ENCODE measurements around the gene NDUFAF2. TPM values are rescaled to one million over a fixed set of nuclear protein-coding genes. Genes with fewer than 3 reads are reported as not detected.

The NDUFAF2 gene
- total RNA-seq, 1 donor from 2014 or later, result 27.5 TPM

GRCh38 chr5:61047346-61047745 lies 102.3 kb downstream of the NDUFAF2 start:
- Mint-ChIP-seq H3K4me1 (ENCODE audit: unreplicated experiment) (peaks cover 9% of the 10 kb centered on the region), H3K27ac (no peak overlapping the region), H3K27me3 (no peaks in the 10 kb centered on the region), H3K9me3 (peaks cover 6% of the 10 kb centered on the region), H3K36me3 (peaks cover 3% of the 10 kb centered on the region), H3K4me3 (no peak overlapping the region)
- TF ChIP-seq, protein P1, sequence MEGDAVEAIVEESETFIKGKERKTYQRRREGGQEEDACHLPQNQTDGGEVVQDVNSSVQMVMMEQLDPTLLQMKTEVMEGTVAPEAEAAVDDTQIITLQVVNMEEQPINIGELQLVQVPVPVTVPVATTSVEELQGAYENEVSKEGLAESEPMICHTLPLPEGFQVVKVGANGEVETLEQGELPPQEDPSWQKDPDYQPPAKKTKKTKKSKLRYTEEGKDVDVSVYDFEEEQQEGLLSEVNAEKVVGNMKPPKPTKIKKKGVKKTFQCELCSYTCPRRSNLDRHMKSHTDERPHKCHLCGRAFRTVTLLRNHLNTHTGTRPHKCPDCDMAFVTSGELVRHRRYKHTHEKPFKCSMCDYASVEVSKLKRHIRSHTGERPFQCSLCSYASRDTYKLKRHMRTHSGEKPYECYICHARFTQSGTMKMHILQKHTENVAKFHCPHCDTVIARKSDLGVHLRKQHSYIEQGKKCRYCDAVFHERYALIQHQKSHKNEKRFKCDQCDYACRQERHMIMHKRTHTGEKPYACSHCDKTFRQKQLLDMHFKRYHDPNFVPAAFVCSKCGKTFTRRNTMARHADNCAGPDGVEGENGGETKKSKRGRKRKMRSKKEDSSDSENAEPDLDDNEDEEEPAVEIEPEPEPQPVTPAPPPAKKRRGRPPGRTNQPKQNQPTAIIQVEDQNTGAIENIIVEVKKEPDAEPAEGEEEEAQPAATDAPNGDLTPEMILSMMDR (conservative IDR thresholded peaks at IDR 0.05), result no peak
- DNase-seq (ENCODE audit: extremely low spot score, unreplicated experiment), result no peak

DNA sequence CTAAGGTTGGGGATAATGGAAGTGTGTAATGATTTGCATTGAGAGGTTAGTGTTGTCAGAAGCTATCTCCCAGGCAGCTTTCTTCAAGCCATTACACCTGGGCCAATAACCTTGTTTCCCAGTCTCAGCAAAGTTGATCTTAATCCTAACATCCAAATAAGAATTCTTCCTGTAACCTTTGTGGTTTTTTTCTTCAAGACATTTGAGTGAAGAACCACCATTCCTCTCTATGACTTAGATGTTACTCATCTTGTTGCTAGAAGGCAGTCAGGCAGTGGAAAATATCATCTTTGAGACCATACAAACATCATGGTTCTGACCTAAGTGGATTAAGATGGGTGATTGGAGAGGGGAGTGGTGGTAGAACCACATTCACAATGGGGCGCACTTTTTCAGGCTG lies 103.5 kb downstream of the NDUFAF2 start:
- peaks cover 3% of the 10 kb centered on the region for H3K36me3 Mint-ChIP-seq
- peaks cover 9% of the 10 kb centered on the region for H3K4me1 Mint-ChIP-seq (ENCODE audit: unreplicated experiment)
- no peak overlapping the region for H3K27ac Mint-ChIP-seq
- no peaks in the 10 kb centered on the region for H3K27me3 Mint-ChIP-seq
- TF ChIP-seq, protein P1 (conservative IDR thresholded peaks at IDR 0.05), result no peak
- no peak for DNase-seq (ENCODE audit: extremely low spot score, unreplicated experiment)
- peaks cover 6% of the 10 kb centered on the region for H3K9me3 Mint-ChIP-seq
- no peak overlapping the region for H3K4me3 Mint-ChIP-seq

DNA sequence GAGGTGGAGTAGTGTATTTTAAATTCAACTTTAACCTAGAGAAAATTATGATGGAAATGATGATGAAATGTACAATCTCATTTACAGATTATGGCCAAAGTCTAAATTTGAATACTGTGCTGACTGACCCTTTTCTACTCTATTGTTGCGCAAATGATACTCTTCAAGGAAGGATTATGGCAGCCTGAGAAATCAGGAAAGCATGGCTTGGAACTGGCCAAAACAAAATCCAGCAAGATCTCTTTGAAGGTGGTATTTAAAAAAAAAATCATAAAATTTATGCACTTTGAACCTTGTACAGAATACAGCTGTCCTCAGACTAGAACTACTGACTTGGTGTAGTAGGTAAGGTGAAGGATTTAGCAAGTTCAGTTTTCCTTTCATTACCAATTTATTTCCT lies 105.3 kb downstream of the NDUFAF2 start:
- H3K9me3 Mint-ChIP-seq, result no peaks in the 10 kb centered on the region
- TF ChIP-seq, protein P1 (conservative IDR thresholded peaks at IDR 0.05), result no peak
- no peak for DNase-seq (ENCODE audit: extremely low spot score, unreplicated experiment)
- no peaks in the 10 kb centered on the region for H3K27me3 Mint-ChIP-seq
- no peak overlapping the region for H3K4me3 Mint-ChIP-seq
- H3K4me1 Mint-ChIP-seq (ENCODE audit: unreplicated experiment), result peaks cover 9% of the 10 kb centered on the region
- peaks cover 3% of the 10 kb centered on the region for H3K36me3 Mint-ChIP-seq
- H3K27ac Mint-ChIP-seq, result no peak overlapping the region

DNA sequence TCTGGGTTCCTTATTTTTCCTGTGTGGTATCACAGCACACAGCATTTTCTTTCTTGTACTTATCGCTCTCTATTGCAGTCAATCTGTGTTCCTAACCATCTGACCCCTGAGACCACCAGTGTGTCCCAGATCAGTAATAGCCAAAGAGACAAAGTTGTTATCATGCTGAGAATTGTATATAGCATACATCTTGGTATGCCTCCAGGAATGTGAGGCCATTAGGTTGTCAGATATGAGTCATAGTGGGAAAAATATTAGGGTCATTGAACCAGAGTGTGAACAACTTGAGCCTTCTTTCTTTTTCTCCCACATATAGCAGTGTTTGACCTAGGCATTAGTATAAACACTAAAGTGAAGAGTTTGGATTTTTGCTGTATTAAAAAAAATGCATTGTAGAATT lies 106.3 kb downstream of the NDUFAF2 start:
- no peak overlapping the region for H3K4me3 Mint-ChIP-seq
- H3K4me1 Mint-ChIP-seq (ENCODE audit: unreplicated experiment), result peaks cover 9% of the 10 kb centered on the region
- H3K27me3 Mint-ChIP-seq, result no peaks in the 10 kb centered on the region
- no peak for DNase-seq (ENCODE audit: extremely low spot score, unreplicated experiment)
- no peaks in the 10 kb centered on the region for H3K9me3 Mint-ChIP-seq
- peaks cover 3% of the 10 kb centered on the region for H3K36me3 Mint-ChIP-seq
- TF ChIP-seq, protein P1 (conservative IDR thresholded peaks at IDR 0.05), result no peak
- H3K27ac Mint-ChIP-seq, result no peak overlapping the region

- TF ChIP-seq, protein P1 (conservative IDR thresholded peaks at IDR 0.05), result no peak
- H3K9me3 Mint-ChIP-seq, result no peaks in the 10 kb centered on the region
- no peaks in the 10 kb centered on the region for H3K27me3 Mint-ChIP-seq
- peaks cover 14% of the 10 kb centered on the region for H3K4me1 Mint-ChIP-seq (ENCODE audit: unreplicated experiment)
- no peak for DNase-seq (ENCODE audit: extremely low spot score, unreplicated experiment)
- H3K36me3 Mint-ChIP-seq, result peaks cover 3% of the 10 kb centered on the region
- H3K4me3 Mint-ChIP-seq, result no peak overlapping the region
- H3K27ac Mint-ChIP-seq, result no peak overlapping the region
Measured at GRCh38 chr5:61052882-61053281, 107.9 kb downstream of the NDUFAF2 start.

- no peak overlapping the region for H3K27ac Mint-ChIP-seq
- no peaks in the 10 kb centered on the region for H3K27me3 Mint-ChIP-seq
- no peak for DNase-seq (ENCODE audit: extremely low spot score, unreplicated experiment)
- no peaks in the 10 kb centered on the region for H3K9me3 Mint-ChIP-seq
- no peaks in the 10 kb centered on the region for H3K36me3 Mint-ChIP-seq
- TF ChIP-seq, protein P1 (conservative IDR thresholded peaks at IDR 0.05), result no peak
- peaks cover 14% of the 10 kb centered on the region for H3K4me1 Mint-ChIP-seq (ENCODE audit: unreplicated experiment)
- H3K4me3 Mint-ChIP-seq, result no peak overlapping the region
Measured at GRCh38 chr5:61053937-61054336, 108.9 kb downstream of the NDUFAF2 start.
